Vagina (tissue), 2 donors: ENCODE measurements around the gene DSCAML1. TPM values are rescaled to one million over a fixed set of nuclear protein-coding genes. Genes with fewer than 3 reads are reported as not detected.

ENCODE experiments used
- DNase-seq, 2 donors: peaks; one replicate each; pipeline ENCODE4 v3.0.0-alpha.2; 2017; ENCODE audit errors: extremely low spot score in 2 of 2
- H3K27ac ChIP-seq: fragments of 200-600 bp; sonication (generic); one replicate; pipeline ENCODE4 v1.5.1; 2019
- H3K27me3 ChIP-seq: fragments of 200-600 bp; sonication (generic); one replicate; pipeline ENCODE4 v1.5.1; 2019
- H3K36me3 ChIP-seq, 2 donors: fragments of 200-600 bp; sonication (generic); one replicate each; pipeline ENCODE4 v1.5.1; 2017 to 2019
- H3K4me1 ChIP-seq: fragments of 200-600 bp; sonication (generic); one replicate; pipeline ENCODE4 v1.5.1; 2019
- H3K4me3 ChIP-seq, 2 donors: fragments of 200-600 bp; sonication (generic); 1 replicate in 1 of 2; 2 replicates in 1 of 2; pipeline ENCODE4 v1.5.1; 2016 to 2019
- H3K9me3 ChIP-seq: fragments of 200-600 bp; sonication (generic); one replicate; pipeline ENCODE4 v1.5.1; 2019
- POLR2A ChIP-seq, 2 donors: fragments of 450-650 bp; IDR thresholded peaks; one replicate each; pipeline ENCODE4 v1.6.1; 2017; ENCODE audit warnings: antibody characterized with exemption in 2 of 2, mild to moderate bottlenecking in 2 of 2, moderate library complexity in 2 of 2
- POLR2AphosphoS5 ChIP-seq, 2 donors: sonication (generic); formaldehyde crosslinking; IDR thresholded peaks; one replicate each; pipeline ENCODE4 v1.9.0; 2017; ENCODE audit warnings: antibody characterized with exemption in 2 of 2, mild to moderate bottlenecking in 2 of 2, low read depth in 1 of 2; ENCODE audit not compliant: insufficient read depth in 1 of 2
- intact Hi-C: fragments of 100-400 bp; cut with DNase I; formaldehyde crosslinking; loops from one replicate; pipeline ENCODE4 v1.15.1; 2023
- total RNA-seq: library from RNA; depleted of rRNA; stranded (reverse); fragments of >200 nt; gene quantifications from one replicate; pipeline ENCODE4 v1.2.3, GENCODE V29; 2016
- TF ChIP-seq, protein P1 (sequence below), 3 experiments: fragments of 450-650 bp in 2 of 3; fragments of 200-600 bp in 1 of 3; sonication (generic) in 1 of 3; IDR thresholded peaks; one replicate each; pipeline ENCODE4 v1.5.1; 2017 to 2019; ENCODE audit warnings: antibody characterized with exemption in 3 of 3, mild to moderate bottlenecking in 2 of 3, moderate library complexity in 2 of 3

The DSCAML1 gene
- total RNA-seq, 1 donor from 2014 or later: 0.25 TPM

DNA sequence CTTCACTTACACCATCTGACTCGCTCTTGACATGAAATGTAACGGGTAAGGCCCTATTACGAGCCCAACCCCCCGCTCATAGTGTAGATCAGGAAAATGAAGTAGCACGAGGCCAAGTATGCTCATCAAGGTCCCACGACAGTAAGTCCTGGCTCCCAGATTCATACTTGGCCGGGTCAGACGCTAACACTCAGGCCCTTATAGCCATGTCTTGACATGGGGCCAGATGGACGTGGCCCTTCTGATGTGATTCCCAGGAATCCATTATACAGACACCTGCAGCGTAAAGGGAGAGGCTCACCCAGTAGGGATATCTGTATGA lies 294.3 kb downstream of the DSCAML1 start:
- H3K27ac ChIP-seq: no peak overlapping the region
- no peaks in the 10 kb centered on the region for H3K4me1 ChIP-seq
- no peak for DNase-seq
- intact Hi-C loops: no loop called here
- no peaks in the 10 kb centered on the region for H3K27me3 ChIP-seq
- TF ChIP-seq POLR2A (IDR thresholded peaks at IDR 0.05): no peak
- TF ChIP-seq, protein P1, sequence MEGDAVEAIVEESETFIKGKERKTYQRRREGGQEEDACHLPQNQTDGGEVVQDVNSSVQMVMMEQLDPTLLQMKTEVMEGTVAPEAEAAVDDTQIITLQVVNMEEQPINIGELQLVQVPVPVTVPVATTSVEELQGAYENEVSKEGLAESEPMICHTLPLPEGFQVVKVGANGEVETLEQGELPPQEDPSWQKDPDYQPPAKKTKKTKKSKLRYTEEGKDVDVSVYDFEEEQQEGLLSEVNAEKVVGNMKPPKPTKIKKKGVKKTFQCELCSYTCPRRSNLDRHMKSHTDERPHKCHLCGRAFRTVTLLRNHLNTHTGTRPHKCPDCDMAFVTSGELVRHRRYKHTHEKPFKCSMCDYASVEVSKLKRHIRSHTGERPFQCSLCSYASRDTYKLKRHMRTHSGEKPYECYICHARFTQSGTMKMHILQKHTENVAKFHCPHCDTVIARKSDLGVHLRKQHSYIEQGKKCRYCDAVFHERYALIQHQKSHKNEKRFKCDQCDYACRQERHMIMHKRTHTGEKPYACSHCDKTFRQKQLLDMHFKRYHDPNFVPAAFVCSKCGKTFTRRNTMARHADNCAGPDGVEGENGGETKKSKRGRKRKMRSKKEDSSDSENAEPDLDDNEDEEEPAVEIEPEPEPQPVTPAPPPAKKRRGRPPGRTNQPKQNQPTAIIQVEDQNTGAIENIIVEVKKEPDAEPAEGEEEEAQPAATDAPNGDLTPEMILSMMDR (IDR thresholded peaks at IDR 0.05): no peak
- no peak for TF ChIP-seq POLR2AphosphoS5 (IDR thresholded peaks at IDR 0.05; ENCODE audit: insufficient read depth in 1 of 2, low read depth in 1 of 2)
- H3K36me3 ChIP-seq: no peaks in the 10 kb centered on the region
- H3K9me3 ChIP-seq: no peaks in the 10 kb centered on the region
- H3K4me3 ChIP-seq: no peak overlapping the region

DNA sequence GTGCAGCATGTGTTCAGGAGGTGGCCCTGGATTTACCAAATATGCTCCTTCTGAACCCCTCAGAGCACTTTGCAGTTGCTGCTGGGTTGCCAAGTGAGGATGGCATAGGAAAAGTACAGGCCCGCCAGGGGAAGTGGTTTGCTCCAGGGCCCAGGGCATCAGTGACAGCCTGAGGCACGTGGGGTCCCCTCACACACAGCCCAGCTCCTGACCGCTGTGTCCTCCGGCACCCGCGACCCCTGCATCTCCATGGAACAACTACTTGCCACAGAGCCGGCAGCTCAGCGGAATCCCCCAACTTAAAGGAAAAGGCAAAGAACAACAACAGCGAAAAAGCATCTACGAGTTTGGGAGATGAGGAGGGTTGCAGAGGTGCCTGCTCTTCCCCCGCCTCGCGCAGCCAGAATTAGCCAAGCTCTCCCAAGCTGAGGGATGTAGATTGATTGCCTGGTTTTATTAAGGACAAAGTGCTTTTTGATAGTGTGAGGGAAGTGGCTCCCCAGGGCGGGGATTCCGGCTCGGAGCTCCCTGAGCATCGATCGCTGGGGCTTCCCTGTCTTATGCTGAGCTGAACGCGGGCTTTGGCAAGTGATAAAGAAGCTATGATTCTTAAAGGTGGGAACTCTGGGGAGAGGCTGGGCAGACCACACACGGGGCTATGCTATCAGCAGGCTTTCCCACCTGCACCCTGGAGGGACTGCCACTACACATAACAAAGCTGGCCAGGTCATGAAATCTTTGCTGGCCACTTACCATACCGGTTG lies 294.8 kb downstream of the DSCAML1 start:
- DNase-seq: no peak
- Histone ChIP-seq H3K27me3 (no peaks in the 10 kb centered on the region), H3K36me3 (no peaks in the 10 kb centered on the region), H3K4me3 (no peak overlapping the region), H3K4me1 (no peaks in the 10 kb centered on the region), H3K9me3 (no peaks in the 10 kb centered on the region), H3K27ac (no peak overlapping the region)
- intact Hi-C loops: no loop called here
- TF ChIP-seq POLR2A (IDR thresholded peaks at IDR 0.05): no peak
- TF ChIP-seq POLR2AphosphoS5 (IDR thresholded peaks at IDR 0.05; ENCODE audit: insufficient read depth in 1 of 2, low read depth in 1 of 2): no peak
- TF ChIP-seq, protein P1 (IDR thresholded peaks at IDR 0.05): no peak

DNA sequence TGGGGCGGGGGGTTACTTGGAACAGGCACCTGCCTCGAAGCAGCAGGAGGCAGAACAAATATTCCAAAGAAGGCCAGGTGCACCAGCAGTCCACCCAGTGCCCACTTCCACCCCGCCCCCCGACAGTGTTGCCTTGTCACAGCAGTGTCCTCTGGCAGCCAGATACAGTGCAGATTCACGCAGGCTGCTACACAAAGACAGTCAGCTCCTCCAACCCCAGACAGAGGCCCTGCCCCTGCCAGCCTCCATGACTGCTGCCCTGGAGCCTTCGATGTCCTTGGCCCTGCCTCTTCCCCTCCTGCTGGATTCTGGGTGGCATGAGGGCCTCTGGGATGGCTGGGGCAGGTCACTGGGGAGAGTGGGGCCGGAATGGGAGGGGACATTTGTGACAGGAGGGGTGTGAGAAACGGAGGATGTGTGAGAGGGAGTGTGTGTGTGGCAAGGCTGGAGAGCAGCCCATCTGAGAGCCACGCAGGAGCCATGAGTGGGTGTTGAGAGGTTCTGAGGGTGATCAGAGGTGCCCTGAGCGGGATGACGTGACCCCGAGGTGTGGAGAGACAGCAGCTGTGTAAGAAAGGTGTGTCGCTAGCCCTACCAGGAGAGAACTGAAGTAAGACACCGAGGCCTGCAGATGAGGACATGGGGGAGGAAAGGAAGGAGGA lies 295.6 kb downstream of the DSCAML1 start:
- Histone ChIP-seq H3K27ac (no peak overlapping the region), H3K27me3 (no peaks in the 10 kb centered on the region), H3K4me1 (no peaks in the 10 kb centered on the region), H3K9me3 (no peaks in the 10 kb centered on the region), H3K36me3 (no peaks in the 10 kb centered on the region), H3K4me3 (no peak overlapping the region)
- no peak for DNase-seq
- no peak for TF ChIP-seq POLR2A (IDR thresholded peaks at IDR 0.05)
- TF ChIP-seq POLR2AphosphoS5 (IDR thresholded peaks at IDR 0.05; ENCODE audit: insufficient read depth in 1 of 2, low read depth in 1 of 2): no peak
- TF ChIP-seq, protein P1 (IDR thresholded peaks at IDR 0.05): no peak
- intact Hi-C loops: no loop called here

DNA sequence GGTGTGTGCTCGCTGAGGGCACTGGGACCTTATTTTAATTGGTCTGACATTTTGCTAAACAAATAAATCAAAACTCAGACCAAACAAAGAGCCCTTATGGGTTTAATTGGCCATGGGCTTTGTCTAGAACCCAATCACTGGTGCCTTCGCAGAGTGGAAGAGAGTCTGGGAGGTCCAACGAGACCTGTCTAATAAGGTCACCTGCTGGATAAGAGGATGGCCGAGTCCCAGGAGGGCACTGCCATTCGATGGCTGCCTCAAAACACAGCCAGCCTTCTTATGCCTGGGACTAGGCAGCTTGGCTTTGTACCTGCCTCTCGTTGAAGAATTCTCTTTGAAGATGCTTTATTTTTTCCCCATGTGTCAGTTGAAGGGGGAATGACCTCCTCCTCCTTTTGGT lies 298.2 kb downstream of the DSCAML1 start:
- Histone ChIP-seq H3K4me3 (no peak overlapping the region), H3K27ac (no peak overlapping the region), H3K4me1 (no peaks in the 10 kb centered on the region), H3K9me3 (no peaks in the 10 kb centered on the region), H3K36me3 (no peaks in the 10 kb centered on the region), H3K27me3 (no peaks in the 10 kb centered on the region)
- TF ChIP-seq, protein P1 (IDR thresholded peaks at IDR 0.05): no peak
- TF ChIP-seq POLR2A (IDR thresholded peaks at IDR 0.05) (no peak), POLR2AphosphoS5 (IDR thresholded peaks at IDR 0.05; ENCODE audit: insufficient read depth in 1 of 2, low read depth in 1 of 2) (no peak)
- intact Hi-C loops: no loop called here
- no peak for DNase-seq
